Skin of body (tissue), 2 donors: ENCODE results near the gene TECPR2. TPM values are rescaled to one million over a fixed set of nuclear protein-coding genes. Genes with fewer than 3 reads are reported as not detected.

Experiments used
- DNase-seq: peaks from one replicate; lab custom pipeline; 2025; lab: John Stamatoyannopoulos, UW
- total RNA-seq: library from RNA; depleted of rRNA; stranded (reverse); fragments of >200 nt; gene quantifications from one replicate; pipeline ENCODE4 v1.2.3, GENCODE V29; 2014

Gene TECPR2
- total RNA-seq, 1 donor from 2014 or later = 8.5 TPM

DNA sequence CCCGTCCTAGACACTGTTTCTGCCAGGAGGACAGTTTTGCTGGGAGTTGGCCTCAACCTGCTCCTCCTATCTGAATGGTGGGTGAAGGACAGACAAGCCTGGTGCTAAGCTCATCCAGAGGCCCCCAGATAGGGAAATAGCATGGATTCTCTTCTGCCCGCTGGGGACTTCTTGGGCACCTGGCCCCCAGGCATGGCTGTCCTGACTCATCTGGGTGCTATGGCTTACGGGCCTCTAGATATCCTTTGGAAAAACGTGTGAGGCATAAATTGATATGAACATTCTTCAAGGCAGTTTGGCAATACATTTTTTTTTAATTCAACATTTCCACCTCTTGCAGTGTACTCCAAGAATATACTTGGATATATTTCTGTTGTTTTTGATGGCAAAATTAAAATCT, 8.6 kb downstream of the TECPR2 start:
- no peak for DNase-seq

GRCh38 chr14:102373110-102373509, 10.4 kb downstream of the TECPR2 start:
- no peak for DNase-seq

DNA sequence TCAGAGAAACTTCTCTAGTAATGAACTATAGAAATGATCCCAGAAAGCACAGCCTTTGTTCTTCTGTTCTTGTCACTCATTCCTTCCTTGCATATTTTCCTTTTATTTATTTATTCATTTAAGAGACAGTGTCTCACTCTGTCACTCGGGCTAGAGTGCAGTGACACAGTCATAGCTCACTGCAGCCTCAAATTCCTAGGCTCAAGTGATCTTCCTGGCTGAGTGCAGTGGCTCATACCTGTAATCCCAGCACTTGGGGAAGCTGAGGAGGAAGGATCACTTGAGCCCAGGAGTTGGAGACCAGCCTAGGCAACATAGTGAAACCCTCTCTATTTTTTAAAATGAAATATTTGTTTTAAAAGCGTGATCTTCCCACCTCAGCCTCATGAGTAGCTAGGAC, 11.5 kb downstream of the TECPR2 start:
- no peak for DNase-seq

- DNase-seq = no peak
Measured at GRCh38 chr14:102375119-102375518, 12.4 kb downstream of the TECPR2 start.

GRCh38 chr14:102377696-102378095, 15.0 kb downstream of the TECPR2 start:
- no peak for DNase-seq

- DNase-seq = no peak
Measured at GRCh38 chr14:102378830-102379229, 16.1 kb downstream of the TECPR2 start.

GRCh38 chr14:102387086-102387485, 24.3 kb downstream of the TECPR2 start:
- no peak for DNase-seq

DNA sequence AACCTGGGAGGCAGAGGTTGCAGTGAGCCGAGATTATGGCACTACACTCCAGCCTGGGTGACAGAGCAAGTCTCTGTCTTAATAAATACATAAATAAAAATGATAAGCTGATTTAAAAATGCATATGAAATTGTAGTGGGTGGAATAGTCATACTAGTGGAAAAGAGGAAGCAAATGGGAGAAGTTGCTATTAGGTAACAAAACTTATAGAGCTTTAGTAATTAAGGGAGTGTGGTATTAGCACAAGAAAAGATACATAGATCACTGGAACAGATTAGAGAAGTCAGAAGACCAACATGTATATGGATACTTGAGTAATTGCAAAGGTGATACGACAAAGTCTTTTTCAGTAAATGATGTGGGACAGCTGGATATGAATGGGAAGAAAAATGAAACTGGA, 26.5 kb downstream of the TECPR2 start:
- DNase-seq = no peak

GRCh38 chr14:102390064-102390855, 27.5 kb downstream of the TECPR2 start:
- DNase-seq = no peak

GRCh38 chr14:102392506-102392905, 29.8 kb downstream of the TECPR2 start:
- no peak for DNase-seq

- DNase-seq = no peak
Measured at GRCh38 chr14:102394717-102395375, 32.1 kb downstream of the TECPR2 start.

DNA sequence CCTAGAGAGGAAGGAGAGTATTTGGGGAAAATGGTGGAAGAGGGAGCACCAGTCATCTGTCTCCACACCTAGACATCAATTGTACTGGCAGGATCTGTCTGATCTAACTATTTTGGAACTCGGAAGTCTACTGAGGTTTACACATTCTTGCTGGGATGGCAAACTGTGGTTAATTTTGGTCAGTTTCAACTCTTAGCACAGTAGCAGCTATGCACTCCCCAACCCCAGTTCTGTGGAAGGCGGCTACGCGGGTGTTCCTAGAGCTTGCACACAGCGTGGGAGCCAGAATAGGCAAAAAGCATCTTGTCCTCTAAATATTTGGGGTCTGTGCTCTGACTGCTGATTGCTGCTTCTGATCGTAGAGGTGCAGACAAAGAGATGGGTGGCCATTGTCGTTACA, 33.8 kb downstream of the TECPR2 start:
- DNase-seq = no peak

GRCh38 chr14:102403028-102403427, 40.3 kb downstream of the TECPR2 start:
- DNase-seq = no peak

DNA sequence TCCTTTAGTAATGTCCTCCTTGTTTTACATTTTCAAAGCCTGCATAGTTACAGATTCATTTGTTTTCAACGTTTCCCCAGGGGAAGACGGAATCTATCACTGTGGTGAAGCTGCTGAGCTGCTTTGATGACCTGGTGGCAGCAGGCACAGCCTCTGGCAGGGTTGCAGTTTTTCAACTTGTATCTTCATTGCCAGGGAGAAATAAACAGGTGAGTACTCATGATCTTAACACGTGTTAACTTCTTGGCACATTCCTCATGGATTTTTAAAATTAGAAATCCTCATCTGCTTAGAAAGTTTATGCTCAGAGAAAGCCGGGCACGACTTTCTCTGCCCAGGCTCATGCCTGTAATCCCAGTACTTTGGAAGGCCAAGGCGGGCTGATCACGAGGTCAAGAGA, 44.5 kb downstream of the TECPR2 start:
- DNase-seq = no peak

DNA sequence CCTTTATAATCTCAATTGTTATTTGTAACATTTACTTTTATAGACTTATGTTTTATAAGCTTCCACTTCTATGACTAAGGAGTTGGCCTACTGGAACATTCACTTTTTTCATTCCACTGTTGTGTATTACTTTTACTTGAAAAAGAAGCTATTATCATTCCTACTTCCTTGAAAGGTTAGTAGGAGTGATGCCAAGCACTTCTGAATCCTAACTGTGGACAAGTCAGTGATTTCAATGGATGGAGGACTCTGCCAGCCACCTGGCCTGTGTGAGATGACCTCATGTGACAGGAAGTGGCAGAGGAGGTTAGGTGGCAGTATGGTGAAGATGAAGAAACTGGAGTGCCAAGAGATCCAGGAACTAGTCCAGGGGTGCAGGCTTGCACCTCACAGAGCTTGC, 46.0 kb downstream of the TECPR2 start:
- no peak for DNase-seq

DNA sequence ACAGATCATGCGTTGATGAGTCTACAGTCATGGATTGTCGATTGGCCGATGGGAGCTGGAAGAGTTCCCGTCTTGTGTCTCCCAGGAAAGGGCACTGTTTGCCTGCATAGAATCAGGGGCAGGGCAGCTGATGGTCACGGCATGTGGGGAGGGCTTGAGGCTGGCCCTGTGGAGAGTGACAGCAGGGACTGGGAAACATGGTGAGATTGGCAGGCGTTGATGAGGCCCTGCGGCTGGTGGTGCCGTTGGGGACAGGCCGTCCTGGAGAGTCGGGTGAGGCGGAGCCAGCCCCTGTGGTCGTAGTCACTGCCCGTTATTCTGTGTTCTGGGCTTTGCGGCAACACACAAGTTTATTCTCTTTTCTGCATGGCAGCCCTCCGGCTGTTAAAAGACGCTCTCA, 52.9 kb downstream of the TECPR2 start:
- DNase-seq = no peak

- DNase-seq = peak; percentile 57
Measured at GRCh38 chr14:102417001-102417431, 54.3 kb downstream of the TECPR2 start.

DNA sequence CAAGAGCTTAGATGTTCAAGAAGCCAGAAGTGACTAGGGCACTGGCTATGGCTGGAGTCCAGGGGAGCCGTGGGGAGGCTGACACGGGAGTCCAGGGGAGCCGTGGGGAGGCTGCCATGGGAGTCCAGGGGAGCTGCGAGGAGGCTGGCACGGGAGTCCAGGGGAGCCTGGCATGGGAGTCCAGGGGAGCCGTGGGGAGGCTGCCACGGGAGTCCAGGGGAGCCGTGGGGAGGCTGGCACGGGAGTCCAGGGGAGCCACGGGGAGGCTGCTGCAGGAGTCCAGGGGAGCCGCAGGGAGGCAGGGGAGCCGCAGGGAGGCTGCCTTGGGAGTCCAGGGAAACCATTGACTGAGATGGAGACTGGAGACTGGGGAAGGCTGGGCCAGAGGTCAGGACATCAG, 54.9 kb downstream of the TECPR2 start:
- DNase-seq = no peak

DNA sequence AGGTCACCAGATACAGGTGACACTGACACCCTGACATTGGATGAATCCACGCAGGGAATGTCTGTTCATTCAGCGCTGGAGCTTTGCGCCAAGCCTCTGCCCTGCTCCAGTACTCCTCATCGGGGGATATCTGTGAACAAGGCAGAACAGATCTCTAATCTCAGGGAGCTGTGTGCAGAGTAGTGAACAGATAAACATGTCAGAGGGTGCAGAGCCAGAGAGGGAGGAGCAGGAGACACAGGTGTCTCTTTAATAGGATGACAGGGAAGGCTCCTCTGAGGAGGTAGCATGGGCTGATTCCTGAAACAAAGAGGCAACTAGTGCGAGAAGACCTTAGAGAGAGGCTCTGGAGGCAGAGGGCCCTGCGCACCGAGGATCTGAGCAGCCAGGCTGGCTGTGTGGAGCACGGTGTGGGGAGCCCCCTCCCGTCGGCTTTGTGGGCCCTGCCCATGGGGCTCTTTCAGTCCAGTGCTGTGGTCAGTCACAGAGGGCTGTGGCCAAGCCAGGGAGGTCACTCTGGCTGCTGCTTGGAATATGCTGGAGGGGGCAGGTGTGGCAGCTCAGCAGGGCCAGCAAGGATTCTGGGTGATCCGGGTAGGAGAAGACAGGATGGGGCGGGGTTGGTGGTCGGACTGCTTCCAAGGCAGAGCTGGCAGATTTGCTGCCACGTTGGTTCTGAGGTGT, 55.6 kb downstream of the TECPR2 start:
- no peak for DNase-seq

GRCh38 chr14:102418853-102419240, 56.1 kb downstream of the TECPR2 start:
- DNase-seq = no peak

GRCh38 chr14:102419276-102419675, 56.5 kb downstream of the TECPR2 start:
- no peak for DNase-seq

- DNase-seq = no peak
Measured at GRCh38 chr14:102419716-102420115, 57.0 kb downstream of the TECPR2 start.
